Measurements from ENCODE around the gene APLF. TPM values are rescaled to one million over a fixed set of nuclear protein-coding genes. Genes with fewer than 3 reads are reported as not detected.

The APLF gene
- total RNA-seq, result 3.5 and 5.6 TPM in 2 replicates

GRCh38 chr2:68467077-68467960 is at the start of gene APLF, which contains the start of gene FBXO48:
Gene APLF (plus strand): TSS chr2:68467585. CDS start chr2:68467732, 147 bp downstream.
Gene FBXO48 (minus strand): TSS chr2:68467294. CDS start chr2:68465145, 2,149 bp downstream.

Other genes starting within 250 kb of the APLF start
- 32.8 and 38.9 TPM in 2 replicates for gene PPP3R1, start 215.1 kb upstream of the APLF start, total RNA-seq
- gene CNRIP1, start 147.6 kb upstream of the APLF start, total RNA-seq, result 20.5 and 21.6 TPM in 2 replicates
- gene PLEK, start 102.3 kb upstream of the APLF start, total RNA-seq, result 0.07 and 0.10 TPM in 2 replicates
- 0.26 and 0.39 TPM in 2 replicates for gene FBXO48, start 291 bp upstream of the APLF start, total RNA-seq
- not detected in 2 replicates for gene PROKR1, start 176.0 kb downstream of the APLF start, total RNA-seq

Data from smooth muscle cell of the pulmonary artery (primary cell).